HG02798 (cell line): ENCODE data around the gene SMPD3.

Source experiments
- ATAC-seq: cut with Tn5 transposase; IDR thresholded peaks from one replicate; pipeline ENCODE4 v1.9.1; 2021; ENCODE audit warnings: mild to moderate bottlenecking; ENCODE audit not compliant: unreplicated experiment, poor library complexity

Gene SMPD3

DNA sequence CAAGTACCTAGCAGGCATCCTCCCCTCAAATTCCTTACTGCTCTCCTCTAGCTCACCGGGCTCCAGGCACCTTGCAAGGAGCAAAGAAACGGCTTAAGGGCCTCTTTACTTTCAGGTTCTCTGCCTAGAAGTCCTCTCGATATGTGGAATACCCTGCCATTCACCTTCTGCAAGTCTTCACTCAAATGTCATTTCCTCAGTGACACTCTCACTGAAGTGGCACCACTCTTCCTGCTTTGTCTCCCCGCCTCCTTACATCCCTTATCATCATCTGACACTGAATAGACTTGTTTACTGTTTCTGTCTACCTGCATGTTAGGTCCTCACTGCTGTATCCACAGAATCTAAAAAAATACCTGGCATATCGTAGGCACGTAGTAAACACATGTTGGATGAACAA, 138.5 kb downstream of the SMPD3 start:
- ATAC-seq, result no peak
